SK-N-MC (cell line): Measurements from ENCODE around the gene VSNL1.
"Not testable (repeated sequence)": the region's sequence is repeated elsewhere in the genome, so short reads cannot be mapped to it uniquely, and the experiment has no call there.

ENCODE experiments used
- DNase-seq: peaks from one replicate; pipeline ENCODE4 v3.0.0-alpha.2; 2011; ENCODE audit warnings: low read depth, low spot score
- H3K27ac ChIP-seq: fragments of 200-600 bp; sonication (generic); 2 replicates; pipeline ENCODE4 v1.5.1; 2016; ENCODE audit warnings: mixed run types
- H3K36me3 ChIP-seq: fragments of 200-600 bp; sonication (generic); 2 replicates; pipeline ENCODE4 v1.6.1; 2017; ENCODE audit warnings: antibody characterized with exemption, low read length, mixed read lengths; ENCODE audit not compliant: insufficient read depth
- H3K4me3 ChIP-seq: fragments of 200-600 bp; sonication (generic); 2 replicates; pipeline ENCODE4 v1.5.1; 2016
- H3K9ac ChIP-seq: fragments of 200-600 bp; sonication (generic); 2 replicates; pipeline ENCODE4 v1.8.0; 2017; ENCODE audit warnings: mixed run types, mixed read lengths; ENCODE audit not compliant: insufficient read length
- H3K9me3 ChIP-seq: fragments of 200-600 bp; sonication (generic); 2 replicates; pipeline ENCODE4 v1.6.1; 2017; ENCODE audit warnings: low read depth, mild to moderate bottlenecking, antibody characterized with exemption, low read length, moderate library complexity, mixed read lengths
- EZH2 ChIP-seq: fragments of 200-600 bp; sonication (generic); IDR thresholded peaks from one replicate; pipeline ENCODE4 v1.6.1; 2017; ENCODE audit warnings: antibody characterized with exemption
- FOXP2 ChIP-seq: optimal IDR thresholded peaks from 2 replicates; pipeline ENCODE3; 2011; ENCODE audit warnings: mild to moderate bottlenecking, moderate library complexity; ENCODE audit not compliant: insufficient read depth; ENCODE audit errors: extremely low read length, control extremely low read depth
- POLR2AphosphoS5 ChIP-seq: IDR thresholded peaks from 2 replicates; pipeline ENCODE4 v1.6.1; 2012; ENCODE audit warnings: mild to moderate bottlenecking, low read depth, low read length, borderline replicate concordance

The VSNL1 gene

DNA sequence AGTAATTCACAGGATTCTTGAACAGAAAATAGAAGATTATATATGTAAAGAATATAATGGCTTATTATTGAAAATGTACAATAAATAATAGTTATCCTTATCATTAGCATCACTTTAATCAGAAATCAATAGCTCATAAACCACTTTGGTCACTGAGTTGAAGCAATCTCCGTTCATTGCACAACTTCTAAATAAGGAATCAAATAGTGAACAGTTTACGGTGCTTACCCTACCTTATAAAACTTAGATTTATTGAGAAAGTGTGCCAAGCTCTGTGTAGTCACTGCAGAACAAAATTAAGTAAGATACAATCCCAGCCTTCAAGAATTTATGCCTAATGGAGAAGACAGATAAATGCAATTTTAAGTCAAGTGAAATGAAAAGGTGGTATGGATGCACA lies 6.7 kb downstream of the VSNL1 start:
- H3K27ac ChIP-seq: no peak overlapping the region
- DNase-seq: no peak

DNA sequence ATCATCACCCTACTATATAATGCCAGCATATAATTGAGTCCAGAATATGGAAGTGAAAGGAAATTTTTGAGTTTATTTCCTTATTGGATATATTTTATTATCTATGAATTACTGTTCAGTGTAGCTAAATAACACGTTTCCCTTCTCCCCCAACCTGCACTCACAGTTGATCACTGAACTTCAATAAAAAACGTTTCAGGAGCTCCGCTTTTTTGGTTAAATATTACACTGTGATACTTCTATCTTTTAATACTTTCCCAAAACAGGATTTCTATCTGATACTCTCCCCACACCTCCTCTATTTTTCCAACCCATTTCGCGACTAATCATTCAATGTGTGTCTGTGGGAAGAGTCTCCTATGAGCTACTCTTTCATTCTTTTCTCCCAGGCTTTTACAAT lies 7.2 kb downstream of the VSNL1 start:
- no peak for DNase-seq
- TF ChIP-seq POLR2AphosphoS5: no peak
- no peak for TF ChIP-seq FOXP2
- H3K9ac ChIP-seq: no peak overlapping the region
- no peak overlapping the region for H3K27ac ChIP-seq
- no peaks in the 10 kb centered on the region for H3K9me3 ChIP-seq
- H3K36me3 ChIP-seq: no peaks in the 10 kb centered on the region
- H3K4me3 ChIP-seq: no peak overlapping the region

More for the DNA sequence above, 6.7 kb downstream of the VSNL1 start:
- no peaks in the 10 kb centered on the region for H3K9me3 ChIP-seq
- H3K9ac ChIP-seq: no peak overlapping the region
- no peak overlapping the region for H3K4me3 ChIP-seq
- H3K36me3 ChIP-seq: no peaks in the 10 kb centered on the region
- TF ChIP-seq FOXP2: no peak
- no peak for TF ChIP-seq POLR2AphosphoS5
- TF ChIP-seq EZH2: no peak

DNA sequence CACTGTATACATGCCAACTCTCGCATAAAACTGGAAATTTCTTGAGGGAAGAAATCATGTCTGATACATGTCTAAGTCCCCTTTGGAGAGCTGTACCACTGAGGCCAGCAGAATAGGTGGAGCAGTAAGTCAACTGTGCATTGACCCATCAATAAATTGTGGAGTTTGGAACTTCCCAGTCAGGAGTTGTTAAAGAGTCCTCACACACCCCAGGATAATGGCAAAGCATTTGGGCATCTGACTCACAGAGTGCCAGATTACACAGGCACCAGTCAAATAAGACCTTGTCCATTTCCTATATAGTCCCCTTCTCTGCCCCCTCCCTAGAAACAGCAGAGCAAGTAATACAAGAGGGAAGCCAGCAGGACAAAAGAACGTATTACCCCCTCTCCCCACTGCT lies 10.4 kb downstream of the VSNL1 start:
- Histone ChIP-seq H3K9me3 (no peaks in the 10 kb centered on the region), H3K36me3 (no peaks in the 10 kb centered on the region), H3K27ac (no peak overlapping the region), H3K4me3 (no peak overlapping the region), H3K9ac (no peak overlapping the region)
- DNase-seq: no peak
- TF ChIP-seq FOXP2: no peak
- no peak for TF ChIP-seq EZH2
- no peak for TF ChIP-seq POLR2AphosphoS5

DNA sequence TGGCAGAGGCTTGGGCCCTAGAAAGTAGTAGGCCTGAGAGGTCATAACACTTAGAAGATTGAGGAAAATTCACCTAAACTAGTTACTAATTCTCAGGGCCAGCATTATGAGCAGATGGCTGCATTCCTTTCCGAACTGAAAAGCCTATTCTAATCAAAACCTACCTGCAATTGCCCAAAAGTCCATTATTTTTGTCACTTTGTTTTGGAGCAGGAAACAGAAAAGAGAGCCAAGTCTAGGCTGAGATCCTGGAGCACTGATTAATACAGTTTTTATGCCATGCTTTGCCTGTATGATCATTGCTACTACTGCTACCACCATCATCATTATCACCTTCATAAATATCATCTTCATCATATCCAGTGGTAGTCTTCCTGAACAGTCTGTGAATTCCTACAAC lies 14.7 kb downstream of the VSNL1 start:
- Histone ChIP-seq H3K9ac (no peak overlapping the region), H3K4me3 (no peak overlapping the region), H3K27ac (no peak overlapping the region), H3K36me3 (no peaks in the 10 kb centered on the region), H3K9me3 (no peaks in the 10 kb centered on the region)
- TF ChIP-seq FOXP2 (no peak), POLR2AphosphoS5 (no peak), EZH2 (no peak)
- no peak for DNase-seq

DNA sequence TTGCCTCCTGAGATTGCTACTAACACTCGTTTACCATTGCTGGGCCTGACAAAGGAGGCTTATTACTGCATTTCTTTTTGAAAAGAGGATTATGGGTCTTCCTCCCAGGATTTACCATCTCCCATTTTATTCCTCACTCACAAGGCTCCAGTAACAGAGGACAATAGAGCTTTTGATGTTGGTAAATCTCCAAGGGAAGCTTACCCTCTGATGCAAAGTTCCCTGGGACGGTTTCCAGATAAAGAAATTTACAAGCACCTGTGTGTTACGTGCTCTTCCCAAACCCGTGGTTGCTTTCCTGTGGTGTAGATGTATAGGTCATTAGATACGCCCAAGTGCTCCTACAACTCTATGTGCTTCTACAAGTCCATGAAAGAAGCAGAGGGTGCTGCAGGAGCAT lies 17.1 kb downstream of the VSNL1 start:
- no peak overlapping the region for H3K4me3 ChIP-seq
- no peak for TF ChIP-seq FOXP2
- no peak for TF ChIP-seq POLR2AphosphoS5
- no peak for TF ChIP-seq EZH2
- H3K36me3 ChIP-seq: no peaks in the 10 kb centered on the region
- no peak overlapping the region for H3K9ac ChIP-seq
- no peak overlapping the region for H3K27ac ChIP-seq
- H3K9me3 ChIP-seq: no peaks in the 10 kb centered on the region
- DNase-seq: no peak

DNA sequence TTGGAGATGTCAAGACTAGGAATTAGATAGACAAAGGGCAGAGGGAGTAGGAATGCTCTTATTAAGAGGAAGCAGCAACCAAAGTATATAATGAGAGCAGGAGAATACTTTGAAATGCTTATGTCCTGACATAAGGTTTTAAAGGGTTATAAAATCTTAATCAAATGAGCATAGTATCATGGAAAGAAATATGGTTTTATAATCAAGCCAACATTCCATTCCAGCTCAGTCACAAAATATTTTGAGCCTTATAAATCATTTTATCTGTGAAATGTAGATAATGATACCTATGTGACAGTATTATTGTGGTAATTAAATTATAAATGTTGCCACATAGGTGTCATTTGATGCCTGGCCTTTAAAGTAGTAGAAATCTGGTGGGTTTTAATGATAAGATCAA lies 17.6 kb downstream of the VSNL1 start:
- no peaks in the 10 kb centered on the region for H3K9me3 ChIP-seq
- H3K4me3 ChIP-seq: no peak overlapping the region
- no peak overlapping the region for H3K27ac ChIP-seq
- DNase-seq: no peak
- no peak for TF ChIP-seq FOXP2
- no peak for TF ChIP-seq POLR2AphosphoS5
- no peak for TF ChIP-seq EZH2
- H3K36me3 ChIP-seq: no peaks in the 10 kb centered on the region
- no peak overlapping the region for H3K9ac ChIP-seq

DNA sequence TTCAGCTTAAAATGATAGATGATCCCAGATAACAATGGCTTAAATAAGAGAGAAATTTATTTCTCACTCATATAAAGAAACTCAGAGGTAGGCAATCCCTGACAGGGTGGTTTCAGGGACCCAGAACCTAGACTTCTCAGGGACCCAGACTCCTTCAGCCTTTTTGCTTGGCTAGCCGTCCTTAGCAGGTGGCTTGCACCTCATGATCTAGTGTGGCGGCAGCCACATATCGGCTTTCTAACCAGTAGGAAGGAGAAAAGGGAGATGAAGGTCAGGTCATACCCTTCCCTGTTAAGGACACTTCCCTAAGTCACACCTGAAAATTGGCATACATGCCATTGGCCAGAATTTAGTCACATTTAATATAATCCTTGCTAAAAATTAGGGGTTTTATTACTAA lies 18.4 kb downstream of the VSNL1 start:
- no peak for TF ChIP-seq POLR2AphosphoS5
- no peak for TF ChIP-seq FOXP2
- TF ChIP-seq EZH2: no peak
- DNase-seq: no peak
- H3K27ac ChIP-seq: no peak overlapping the region

DNA sequence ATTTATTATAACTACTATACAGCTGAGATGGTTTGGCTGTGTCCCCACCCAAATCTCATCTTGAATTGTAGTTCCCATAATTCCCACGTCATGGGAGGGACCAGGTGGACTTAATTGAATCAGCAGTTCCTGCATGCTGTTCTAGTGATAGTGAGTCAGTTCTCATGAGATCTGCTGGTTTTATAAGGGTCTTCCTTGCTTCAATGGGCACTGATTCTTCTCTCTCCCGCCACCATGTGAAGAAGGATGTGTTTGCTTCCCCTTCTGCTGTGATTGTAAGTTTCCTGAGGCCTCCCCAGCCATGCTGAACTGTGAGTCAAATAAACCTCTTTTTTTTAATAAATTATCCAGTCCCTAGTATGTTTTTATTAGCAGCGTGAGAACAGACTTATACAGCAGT lies 25.2 kb downstream of the VSNL1 start:
- H3K27ac ChIP-seq, H3K9ac ChIP-seq, DNase-seq, H3K4me3 ChIP-seq, H3K36me3 ChIP-seq, H3K9me3 ChIP-seq: not testable (repeated sequence)

More for the DNA sequence above, 18.4 kb downstream of the VSNL1 start:
- Histone ChIP-seq H3K36me3 (no peaks in the 10 kb centered on the region), H3K4me3 (no peak overlapping the region), H3K9me3 (no peaks in the 10 kb centered on the region), H3K9ac (no peak overlapping the region)

DNA sequence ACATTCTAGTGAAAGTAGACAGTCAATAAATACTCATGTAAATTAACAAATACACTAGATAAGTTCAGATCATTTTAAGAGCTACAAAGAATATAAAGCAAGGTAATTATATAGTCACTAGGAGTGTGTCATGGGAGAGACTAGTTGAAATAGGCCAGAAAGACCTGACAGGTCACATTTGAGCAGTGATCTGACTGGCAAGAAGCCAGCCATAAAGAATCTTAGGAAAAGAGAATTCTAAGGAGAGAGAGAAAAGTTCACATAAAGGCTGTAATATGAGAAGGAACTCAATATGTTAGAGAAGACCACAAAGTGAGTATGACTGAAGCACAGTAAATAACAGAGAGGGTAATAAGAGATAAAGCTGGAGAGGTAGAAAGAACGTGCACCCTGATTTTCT lies 31.2 kb downstream of the VSNL1 start:
- Histone ChIP-seq H3K36me3 (no peaks in the 10 kb centered on the region), H3K4me3 (no peak overlapping the region), H3K9me3 (no peaks in the 10 kb centered on the region), H3K9ac (no peak overlapping the region), H3K27ac (no peak overlapping the region)
- no peak for DNase-seq
- TF ChIP-seq FOXP2 (no peak), EZH2 (no peak), POLR2AphosphoS5 (no peak)
